CD4-positive, alpha-beta T cell treated with Interleukin-21 for 1 hour (primary cell): ENCODE results near the gene TTLL6.
"Not testable (repeated sequence)": the region's sequence is repeated elsewhere in the genome, so short reads cannot be mapped to it uniquely, and the experiment has no call there.

Source experiments
- DNase-seq: peaks from one replicate; pipeline ENCODE4 v3.0.0-alpha.2; 2020

The TTLL6 gene

DNA sequence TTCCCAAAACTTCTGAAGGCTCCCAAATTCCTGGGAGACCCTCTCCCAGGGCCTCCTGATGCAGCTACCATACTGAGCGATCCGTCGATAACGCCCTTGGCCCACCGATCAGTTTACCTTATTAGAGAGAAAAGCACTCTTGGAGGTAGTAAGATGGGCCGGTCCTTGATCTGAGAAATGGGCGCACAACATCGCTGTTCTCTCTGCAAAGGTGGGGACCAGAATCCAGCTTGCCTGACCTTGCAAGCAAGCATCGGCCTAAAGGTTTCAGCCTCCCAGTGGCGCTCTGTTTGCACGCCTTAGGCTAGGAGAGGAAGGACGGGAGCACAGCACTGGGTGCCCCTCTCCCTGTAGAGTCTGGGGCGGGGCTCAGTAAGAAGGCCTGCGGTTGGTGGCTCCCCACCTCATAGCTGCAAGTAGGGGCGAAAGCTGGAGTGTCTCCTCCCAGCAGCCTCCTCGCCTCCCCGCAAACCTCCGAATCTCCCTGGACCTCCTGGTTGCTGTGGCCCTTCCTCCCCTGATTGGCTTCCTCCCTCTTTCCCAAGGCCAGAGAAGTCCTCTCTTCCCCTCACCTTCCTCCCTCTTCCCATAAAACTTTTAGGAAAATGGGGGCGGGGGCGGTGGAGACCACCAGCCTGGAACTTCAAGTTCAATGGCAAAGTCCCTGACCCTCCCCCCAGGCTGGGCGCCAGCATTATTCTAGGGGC, 94.7 kb downstream of the TTLL6 start, which contains the start of gene PRAC1:
PRAC1 (minus strand) TSS at position 318 of the 707 bp plus-strand sequence; CDS start at position 192, 126 bp downstream.
- no peak for DNase-seq

DNA sequence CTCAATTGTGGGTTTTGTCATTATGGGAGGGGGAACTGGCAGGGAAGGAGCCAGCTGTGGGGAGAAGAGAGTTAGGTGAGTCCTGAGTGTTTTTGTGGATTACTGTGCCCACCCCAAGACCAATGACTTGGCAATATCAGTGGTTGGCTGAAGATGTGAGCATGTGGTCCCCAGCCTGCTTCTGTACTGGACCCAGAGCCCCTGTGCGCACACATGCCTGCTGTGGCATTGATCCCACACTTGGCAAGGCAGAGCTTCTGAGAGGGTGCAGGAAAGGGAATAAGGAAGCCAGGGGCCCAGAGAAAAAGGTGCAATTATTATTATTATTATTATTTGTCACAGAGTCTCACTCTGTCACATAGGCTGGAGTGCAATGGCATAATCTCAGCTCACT, 96.0 kb downstream of the TTLL6 start:
- no peak for DNase-seq

DNA sequence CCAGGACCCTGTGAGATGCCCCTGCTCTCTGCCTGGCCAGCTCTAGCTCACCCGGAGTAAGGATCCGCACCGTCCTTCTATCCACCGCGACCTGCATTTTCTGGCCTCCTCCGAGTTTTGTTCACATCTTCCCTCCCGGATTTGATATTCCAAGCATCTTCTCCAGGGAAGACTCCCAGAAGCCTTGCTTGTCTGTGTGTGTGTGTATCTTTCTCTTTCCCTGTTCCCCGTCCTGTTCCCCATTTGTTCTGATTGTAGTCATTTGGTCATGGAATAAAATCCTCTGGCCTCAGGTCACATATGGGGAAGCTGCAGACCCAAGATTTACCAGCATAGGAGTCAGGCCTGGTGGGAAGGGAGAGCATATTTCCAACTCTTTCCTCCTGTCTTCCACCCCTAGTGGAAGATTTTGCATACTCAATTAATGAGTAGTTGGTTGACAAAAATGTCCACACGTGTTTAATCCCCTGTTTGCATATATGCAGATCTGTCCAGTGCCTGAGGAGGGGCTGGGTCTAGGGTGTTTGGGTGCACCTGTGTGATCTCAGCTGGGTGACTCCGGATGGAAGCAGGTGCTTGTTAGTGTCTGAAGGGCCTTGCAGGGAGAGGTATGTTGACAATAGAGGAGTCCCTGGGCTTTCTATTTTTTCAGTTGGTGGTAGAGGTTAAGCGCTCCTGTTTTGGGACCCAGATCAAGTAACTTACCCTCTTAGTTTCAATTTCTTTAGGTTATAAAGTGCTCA, 96.6 kb downstream of the TTLL6 start:
- DNase-seq, result no peak

DNA sequence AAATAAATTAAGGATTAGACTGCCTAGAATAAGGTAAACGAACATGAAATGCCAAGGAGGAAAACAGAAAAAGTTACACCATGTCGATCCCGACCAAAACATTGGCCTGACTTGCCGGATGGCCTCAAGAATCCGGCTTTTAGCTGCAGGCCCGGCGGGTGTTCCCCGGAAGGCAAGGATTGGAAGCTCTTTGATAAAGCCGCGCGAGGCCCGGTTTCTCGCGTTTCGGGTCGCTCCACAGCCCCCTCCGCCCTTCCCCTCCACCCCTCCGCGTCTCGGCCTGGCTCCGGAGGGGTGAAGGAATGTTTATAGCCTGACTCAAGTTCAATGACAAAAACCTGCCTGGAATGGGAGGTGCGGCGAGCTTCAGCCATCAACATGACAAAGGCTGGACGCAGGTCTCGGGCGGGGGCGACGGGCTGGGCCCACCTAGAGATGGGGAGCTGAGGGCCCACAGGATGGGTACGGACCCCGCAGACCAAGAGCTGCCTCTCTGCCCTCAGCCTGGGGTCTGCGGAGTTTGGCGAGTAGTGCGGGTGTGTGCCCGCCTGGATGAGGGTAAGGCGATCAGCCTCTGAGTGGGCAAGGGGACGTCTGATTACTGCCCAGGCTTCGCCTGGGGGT, 97.3 kb downstream of the TTLL6 start:
- no peak for DNase-seq

DNA sequence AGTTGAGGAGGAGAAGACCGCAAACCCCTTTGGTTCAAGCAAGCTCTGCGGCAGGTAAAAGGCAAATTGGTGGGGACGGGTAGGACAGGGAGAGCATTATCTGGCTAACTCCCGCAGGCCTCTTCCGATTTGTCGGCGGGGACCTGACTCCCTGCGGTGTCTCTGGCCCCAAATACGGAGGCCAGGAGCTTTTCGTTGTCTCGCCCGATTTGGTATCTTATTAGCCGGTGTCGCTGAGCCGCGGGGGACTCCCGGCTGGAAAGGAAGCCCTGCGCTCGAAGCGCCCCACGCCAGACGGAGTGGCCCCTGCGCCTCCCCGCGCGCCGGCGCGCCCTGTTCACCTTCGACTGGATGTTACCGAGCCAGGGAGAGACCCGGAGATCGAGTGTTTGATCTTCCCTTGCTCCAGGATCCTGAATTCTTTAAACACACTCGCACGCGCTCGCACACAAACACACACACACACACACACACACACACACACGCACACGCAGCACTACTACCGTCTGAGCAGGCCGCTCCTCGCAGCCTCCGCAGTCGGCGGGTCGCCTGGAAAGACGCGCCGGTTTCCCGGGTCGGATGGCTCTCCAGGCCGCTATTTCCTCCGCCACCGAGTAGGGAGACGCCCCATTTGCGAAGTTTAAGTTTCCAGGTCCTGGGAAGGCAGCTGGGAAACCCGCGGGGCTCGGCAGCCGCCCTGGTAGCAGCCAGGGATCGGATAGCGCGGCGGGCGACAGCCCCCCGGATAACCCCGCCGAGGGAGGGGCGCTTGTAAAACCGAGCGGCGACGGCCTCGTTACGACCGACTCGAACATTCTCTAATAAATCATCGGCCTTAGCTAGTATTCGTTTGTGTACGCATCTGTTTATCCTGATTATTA, 98.0 kb downstream of the TTLL6 start:
- no peak for DNase-seq

DNA sequence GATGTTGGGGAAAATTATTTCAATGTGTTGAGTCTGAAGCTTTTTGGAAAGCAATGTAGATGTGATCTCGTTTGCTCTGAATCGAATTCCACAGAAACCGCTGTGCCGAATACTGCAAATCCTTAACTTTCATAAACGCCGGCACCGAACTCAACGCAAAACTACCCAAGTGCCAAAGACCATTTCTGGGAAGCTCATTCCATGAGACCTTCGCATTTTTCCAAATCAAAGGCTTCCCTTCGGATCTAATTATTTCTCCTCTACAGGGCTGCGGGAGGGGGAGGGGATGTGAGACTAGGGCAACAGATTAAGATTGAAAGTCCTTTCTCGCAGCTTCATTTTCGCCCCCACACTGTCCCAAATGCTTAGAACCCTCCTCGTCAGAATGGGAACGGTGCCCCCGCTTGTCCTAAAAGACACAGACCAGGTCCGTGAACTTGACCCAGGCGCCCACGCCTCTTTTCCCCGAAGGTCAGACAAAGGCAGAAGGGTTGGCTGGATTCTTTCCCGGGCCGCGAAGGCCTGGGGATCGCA, 98.7 kb downstream of the TTLL6 start:
- DNase-seq, result no peak

DNA sequence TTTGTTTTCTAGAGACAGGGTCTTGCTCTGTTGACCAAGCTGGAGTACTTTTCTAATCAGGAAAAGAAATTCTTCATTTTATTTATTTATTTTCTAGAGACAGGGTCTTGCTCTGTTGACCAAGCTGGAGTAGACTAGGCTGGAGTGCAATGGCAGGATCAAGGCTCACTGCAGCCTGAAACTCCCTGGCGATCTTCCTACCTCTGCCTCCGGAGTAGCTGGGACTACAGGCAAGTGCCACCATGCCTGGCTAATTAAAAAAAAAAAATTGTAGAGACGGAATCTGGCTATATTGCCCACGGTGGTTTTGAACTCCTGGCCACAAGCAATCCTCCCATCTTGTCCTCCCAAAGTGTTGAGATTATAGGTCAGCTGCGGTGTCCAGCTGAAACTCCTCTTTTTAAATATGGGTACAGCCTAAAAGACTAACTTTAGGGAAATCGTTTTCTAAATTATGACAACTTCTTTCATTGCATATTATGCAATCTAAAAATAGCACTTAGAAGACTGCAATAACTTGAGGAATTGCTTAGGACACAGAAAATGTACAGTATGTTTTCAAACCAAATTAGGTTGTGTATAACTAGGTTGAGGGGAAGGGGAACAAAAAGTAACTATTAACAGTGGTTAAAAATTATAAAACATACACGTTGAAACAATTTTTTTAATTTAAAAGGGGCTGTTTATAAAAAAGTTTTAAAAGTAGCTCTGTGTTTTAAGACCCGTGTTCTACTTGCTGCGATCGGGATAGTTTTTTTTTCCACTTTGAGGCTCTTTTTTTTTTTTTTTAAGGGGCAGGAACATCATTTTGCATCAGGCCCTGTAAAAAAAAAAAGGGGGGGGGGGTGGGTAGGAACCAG, 99.4 kb downstream of the TTLL6 start:
- no peak for DNase-seq

DNA sequence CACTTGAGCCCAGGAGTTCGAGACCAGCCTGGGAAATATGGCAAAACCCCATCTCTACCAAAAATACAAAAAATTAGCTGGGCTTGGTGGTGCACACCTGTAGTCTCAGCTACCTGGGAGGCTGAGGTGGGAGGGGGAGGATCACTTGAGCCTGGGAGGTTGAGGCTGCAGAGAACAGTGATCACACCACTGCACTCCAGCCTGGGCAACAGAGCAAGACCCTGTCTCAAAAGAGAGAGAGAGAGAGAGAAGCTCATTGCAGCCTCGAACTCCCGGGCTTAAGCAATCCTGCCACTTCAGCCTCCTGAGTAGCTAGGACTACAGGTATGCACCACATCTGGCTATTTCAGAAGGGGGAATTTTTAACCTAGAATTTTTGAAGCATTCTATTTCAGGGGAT, 100.5 kb downstream of the TTLL6 start:
- not testable (repeated sequence) for DNase-seq

DNA sequence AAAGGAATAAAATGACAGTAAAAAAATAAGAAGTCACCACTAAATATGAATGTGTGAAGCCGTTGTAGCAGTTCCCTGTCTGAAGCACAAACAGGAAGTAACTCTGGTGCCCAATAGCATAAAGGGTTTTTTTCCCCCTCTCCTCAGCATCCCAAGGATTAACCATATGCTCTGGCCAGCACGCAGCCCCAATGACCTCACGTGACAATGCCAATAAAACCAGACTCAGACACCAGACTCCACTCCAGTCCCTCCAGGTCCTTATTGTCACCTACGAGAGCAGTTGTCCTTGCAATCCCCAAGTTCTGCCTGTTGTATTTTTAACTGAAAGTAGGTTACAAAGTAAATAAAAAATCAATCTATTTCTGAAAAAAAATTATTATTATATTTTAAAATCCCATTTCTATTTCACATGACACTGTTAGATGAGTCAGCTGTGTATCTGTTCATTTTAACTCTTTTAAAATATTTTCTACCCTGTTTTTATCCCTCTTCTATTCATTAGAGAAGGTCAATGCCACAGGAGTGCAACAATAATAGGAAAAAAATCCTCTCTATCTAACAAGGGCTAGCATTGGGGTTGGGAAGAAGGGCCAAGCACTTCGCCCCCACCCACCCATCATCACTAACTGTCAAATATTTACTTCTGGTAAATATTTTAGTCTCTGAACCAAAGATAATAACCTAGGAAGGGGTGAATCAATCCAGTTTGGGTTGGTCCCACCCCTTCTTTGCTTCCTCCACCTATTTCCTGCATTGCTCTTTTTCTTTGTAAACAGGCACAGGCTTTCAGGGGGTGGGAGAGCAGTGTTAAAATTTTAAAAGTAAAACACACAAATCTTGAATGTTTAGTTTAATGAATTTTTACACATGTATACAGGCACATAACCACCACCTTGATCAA, 101.3 kb downstream of the TTLL6 start:
- no peak for DNase-seq
